NCI-H2227 treated with DMSO at 0.1 percent for 48 hours (cell line): ENCODE data around the gene GAS7.

Experiments
- DNase-seq: peaks from one replicate; lab custom pipeline; 2025; lab: John Stamatoyannopoulos, UW

The GAS7 gene

DNA sequence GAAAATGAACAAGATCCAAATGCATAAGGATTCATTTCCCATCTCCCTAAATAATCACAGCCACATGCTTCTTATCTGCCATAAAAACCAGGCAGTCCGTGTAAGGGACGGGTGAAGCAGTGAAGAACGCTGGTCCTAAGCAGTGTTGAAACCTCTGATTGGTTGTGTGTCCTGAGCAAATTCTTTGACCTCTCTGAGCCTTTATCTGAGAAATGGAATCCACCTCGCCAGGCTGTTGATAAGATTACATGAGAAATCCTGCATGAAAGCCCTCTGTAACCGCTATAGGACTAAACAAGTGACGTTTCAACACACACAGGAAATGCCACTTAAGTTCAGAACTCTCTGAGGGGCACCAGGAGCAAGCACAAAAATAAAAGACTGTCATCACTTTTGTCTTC, 26.8 kb downstream of the GAS7 start:
- no peak for DNase-seq

DNA sequence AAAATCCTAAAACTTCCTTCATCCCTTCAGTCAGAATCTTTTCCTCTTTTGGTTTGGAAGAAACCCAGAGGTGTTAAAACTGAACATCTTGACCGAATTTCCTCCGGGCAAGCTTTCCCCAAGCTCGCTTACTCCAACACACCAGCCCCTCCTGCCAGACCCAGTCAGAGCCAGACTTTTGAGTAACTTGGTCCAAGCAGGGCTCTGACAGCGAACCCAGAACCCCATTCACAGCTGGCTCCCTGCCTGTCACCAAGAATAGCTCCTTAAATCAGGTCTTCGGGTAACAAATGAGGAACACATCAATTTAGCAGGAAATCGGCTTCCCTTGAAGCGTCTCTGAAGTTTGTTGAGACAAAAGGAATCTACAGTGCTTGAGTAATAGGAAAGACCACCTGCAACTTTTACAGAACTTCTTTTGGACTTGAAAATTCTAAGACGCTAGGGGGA, 27.3 kb downstream of the GAS7 start:
- no peak for DNase-seq

DNA sequence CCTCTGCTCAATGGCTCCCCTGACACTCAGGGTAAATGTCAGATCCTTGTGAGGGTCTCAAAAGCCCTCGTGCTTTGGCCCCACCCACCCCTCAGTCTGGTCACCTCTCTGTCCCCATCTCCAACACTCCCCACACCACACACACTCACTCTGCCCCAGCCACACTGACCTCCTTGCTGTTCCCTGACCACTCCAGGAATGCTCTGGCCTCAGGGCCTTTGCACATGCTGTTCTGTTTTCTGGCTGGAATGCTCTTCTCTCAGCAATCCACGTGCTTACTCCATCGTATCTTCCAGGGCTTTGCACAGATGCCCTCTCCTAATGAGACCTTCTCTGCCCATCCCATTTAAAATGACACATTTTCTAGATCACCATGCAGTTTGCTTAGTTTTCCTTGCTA, 28.2 kb downstream of the GAS7 start:
- DNase-seq: no peak

- DNase-seq: no peak
These were observed 29.1 kb downstream of the GAS7 start for GRCh38 chr17:10169290-10169689.

DNA sequence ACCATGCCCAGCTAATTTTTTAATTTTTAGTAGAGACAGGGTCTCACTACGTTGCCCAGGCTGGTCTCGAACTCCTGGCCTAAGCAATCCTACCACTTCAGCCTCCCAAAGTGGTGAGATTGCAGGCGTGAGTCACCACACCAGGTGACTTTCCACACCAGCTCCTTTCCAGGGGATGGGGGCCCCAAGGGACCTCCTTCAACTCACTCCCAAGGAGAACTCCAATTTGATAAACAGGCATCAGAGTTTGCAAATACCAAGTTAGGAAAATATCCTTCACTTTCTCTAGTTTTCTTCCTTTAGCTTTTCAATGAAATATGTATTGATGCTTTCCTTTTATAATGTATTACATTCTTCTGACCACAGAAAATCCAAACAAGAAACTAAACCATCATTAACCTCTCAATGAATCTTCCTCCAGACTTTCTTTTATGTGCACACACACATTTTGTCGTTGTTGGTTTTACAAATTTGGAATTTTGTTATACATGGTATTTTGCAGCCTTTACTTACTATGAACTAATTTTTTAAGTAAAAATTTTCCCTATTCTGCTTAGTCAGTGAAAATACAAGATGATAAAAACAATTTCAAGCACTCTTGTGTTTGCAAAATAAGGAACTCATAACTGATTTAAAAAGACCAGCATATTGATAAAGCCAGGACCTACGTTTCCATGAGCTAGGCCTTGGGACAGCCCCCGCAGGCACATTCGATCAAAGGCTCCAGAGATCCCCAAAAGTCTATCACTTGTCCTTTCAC, 32.0 kb downstream of the GAS7 start:
- DNase-seq: no peak

- no peak for DNase-seq
These were observed 36.3 kb downstream of the GAS7 start for GRCh38 chr17:10162096-10162495.

- no peak for DNase-seq
These were observed 37.0 kb downstream of the GAS7 start for GRCh38 chr17:10161386-10161785.

GRCh38 chr17:10156948-10157607, 41.3 kb downstream of the GAS7 start:
- no peak for DNase-seq

GRCh38 chr17:10156599-10156947, 41.8 kb downstream of the GAS7 start:
- DNase-seq: no peak

DNA sequence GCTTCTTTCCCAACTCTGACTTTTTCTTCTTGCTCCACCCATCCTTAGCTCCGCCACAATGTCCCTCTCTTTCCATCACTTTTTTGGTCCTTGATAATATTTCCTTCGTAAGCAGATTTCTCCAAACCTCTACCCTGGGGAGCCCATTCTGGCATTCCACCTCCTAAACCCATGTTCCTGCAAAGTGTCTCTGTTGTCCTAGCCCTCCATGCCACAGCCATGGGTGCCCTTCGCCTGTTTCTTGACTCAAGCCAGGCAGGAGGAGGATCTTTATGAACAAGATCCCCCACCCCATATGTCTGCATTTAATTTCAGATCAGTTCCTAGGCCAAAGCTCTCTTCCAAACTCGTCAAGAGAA, 42.4 kb downstream of the GAS7 start:
- no peak for DNase-seq

DNA sequence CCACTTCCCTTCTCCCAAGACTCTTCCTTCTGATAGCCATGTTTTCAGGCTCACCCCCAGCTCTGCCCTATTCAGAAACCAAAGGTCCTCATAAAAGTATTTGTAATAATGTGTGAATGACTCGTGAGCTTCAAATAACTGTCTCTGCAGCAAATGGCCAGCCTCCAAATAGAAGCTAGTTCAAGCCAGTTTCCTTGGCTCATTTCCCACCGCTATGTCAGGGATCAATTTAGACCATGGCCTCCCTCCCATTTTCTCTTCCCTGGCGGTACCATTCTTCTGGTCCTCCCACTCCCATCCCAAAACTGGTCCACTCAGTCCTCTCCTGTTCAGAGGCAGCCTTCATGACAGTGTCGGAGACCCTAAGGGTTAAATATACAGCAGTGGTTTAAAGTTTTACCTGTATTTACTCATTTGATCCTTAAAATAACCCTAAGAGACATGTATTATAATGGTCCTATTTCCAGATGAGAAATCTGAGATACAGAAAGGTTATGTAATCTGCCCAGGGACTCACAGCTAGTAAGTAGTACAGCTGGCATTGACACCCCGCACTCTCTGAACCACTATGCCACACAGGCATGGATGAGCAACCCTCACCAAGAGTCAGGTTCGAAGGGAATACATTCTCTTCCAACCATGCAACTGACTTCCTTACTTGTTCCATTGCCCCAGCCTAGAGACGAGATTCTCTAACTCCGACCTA, 42.9 kb downstream of the GAS7 start:
- no peak for DNase-seq

GRCh38 chr17:10151667-10152496, 46.5 kb downstream of the GAS7 start:
- DNase-seq: no peak

- DNase-seq: no peak
These were observed 48.6 kb downstream of the GAS7 start for GRCh38 chr17:10149573-10150399.

DNA sequence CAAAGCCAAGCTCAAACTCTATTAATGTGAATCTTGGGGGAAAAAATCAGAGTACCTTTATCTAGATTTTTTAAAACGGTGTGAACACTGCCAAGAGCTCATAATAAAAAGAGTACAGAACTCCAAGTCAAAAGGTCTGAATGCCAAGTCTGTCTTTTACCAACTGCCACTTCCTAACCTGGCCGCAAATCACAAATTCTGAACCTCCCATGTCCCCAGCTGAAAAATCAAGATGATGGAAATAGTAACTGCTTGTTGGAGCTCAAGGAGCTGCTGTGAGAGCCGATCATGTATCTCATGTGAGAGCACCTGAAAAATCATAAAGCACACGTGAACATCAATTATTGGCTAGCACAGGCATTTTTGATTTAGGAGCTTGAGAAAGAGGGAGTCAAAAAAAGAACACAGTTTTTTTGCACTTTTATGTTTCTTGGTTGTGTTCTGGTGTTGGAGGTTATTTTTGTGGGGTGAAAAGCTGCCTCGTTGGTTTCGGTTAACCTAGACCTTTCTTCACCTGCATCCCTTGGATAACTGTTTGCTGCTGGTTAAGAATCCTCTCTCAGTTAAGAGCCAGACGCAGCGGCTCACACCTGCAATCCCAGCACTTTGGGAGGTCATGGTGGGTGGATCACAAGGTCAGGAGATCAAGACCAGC, 50.5 kb downstream of the GAS7 start:
- no peak for DNase-seq

DNA sequence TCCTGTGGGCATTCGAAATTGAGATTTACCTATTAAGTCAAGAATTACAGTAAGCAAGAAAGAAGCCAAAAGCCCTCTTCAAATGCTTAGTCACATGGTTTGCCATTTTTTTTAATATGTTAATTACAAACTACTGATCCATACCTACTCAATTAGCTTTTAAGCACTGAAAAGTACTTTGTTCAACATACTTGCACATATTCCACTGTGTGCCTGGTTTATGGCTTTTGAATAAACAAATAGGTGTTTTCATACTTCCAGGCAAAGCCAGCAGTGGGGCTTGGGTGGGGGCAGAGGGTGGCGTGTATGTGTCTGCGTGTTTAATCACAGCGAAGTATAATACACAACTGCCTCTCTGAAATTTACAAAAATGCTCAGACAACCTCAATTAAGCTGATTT, 51.4 kb downstream of the GAS7 start:
- no peak for DNase-seq

- DNase-seq: no peak
These were observed 53.4 kb downstream of the GAS7 start for GRCh38 chr17:10144982-10145381.

- DNase-seq: no peak
These were observed 54.0 kb downstream of the GAS7 start for GRCh38 chr17:10144456-10144855.

DNA sequence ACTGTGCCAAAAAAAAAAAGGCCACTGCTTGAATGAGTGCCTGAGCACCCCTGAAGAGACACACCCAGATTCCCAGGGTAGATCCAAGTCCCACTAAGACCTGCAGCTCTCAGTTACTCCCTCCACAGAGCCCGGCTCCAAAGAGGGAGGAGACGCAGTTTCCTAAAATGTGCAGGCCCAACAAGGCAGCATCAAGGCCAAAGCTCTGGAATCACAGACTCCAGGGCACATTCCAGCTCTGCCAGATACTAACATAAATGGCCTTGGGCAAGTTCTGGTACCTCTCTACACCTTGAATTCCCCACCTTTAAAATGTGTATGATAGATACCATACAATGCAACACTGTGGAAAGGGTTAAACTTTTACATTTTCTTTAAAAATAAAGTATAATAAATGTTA, 57.0 kb downstream of the GAS7 start:
- no peak for DNase-seq

DNA sequence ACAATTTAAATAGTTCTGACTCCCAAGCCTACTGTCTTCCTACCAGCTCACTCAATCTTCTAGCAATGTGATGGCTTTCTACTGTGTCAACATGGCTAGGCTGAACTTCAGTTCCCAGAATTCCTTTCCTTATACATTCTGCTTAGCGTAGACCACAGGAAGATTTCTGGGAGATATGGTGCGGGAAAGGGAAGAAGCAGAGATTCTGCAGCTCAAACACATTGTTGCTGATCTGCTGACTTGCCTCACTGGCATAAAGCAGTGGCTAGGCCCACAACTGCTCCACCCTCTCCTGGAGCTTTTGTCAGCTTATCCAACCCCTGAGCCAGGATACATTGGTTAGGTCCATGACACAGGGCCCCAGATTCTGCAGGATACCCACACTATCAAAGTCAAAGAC, 58.8 kb downstream of the GAS7 start:
- DNase-seq: no peak

- no peak for DNase-seq
These were observed 62.0 kb downstream of the GAS7 start for GRCh38 chr17:10136258-10136981.
